ENCODE measurements around the gene ARHGAP20.
A peak's percentile ranks its signal among the peaks of the same experiment; 100 is the strongest.

ARHGAP20 gene

GRCh38 chr11:110711776-110712658 is at the start of gene ARHGAP20:
Gene ARHGAP20 (minus strand): TSS chr11:110712437. CDS start chr11:110712231, 206 bp downstream.
- DNase-seq = peak; percentile 33 to 74

- DNase-seq = no peak
Observed at GRCh38 chr11:110761991-110762390, 49.8 kb upstream of the ARHGAP20 start.

- no peak for DNase-seq
Observed at GRCh38 chr11:110761131-110761530, 48.9 kb upstream of the ARHGAP20 start.

DNA sequence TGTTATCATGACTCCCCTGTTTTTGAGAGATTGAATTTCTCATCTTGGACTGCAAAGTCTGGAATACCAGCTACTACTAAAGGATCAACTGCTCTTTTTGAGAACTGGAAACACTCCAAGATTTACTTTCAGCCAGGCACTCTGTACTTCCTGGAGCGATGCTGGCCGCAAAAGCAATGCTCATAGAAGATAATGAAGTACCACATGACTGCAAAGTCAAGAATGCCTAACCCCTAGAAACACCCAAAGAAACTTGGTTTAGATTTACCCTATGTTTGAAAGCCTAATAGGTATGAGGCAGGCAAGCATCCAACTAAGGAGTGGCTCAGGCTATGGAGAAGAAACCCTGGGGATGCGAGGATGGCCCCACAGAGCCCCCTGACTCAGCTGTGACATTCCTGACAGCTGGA is 47.7 kb upstream of the ARHGAP20 start:
- peak in 1 of 2 experiments; percentile 59 for DNase-seq

GRCh38 chr11:110757962-110758755 is 45.9 kb upstream of the ARHGAP20 start:
- DNase-seq = no peak

DNA sequence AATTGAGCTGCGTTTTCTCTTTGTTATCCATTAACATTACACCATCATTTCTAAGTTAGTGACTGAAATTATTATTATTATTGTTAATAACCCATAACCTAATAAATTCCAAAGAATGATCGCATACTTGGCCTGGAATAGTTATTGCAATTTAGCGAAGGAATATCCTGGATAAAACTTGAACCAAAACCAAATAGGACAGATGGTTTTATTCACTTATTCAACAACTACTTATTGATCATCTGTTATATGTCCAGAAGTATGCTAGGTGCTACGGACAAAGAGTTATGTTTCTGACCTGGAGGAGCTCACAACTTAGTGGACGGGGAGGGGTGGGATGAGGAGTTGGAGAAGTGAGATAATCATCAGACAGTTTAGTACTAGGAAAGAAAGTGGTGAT is 44.8 kb upstream of the ARHGAP20 start:
- DNase-seq = no peak

- no peak for DNase-seq
Observed at GRCh38 chr11:110755941-110756340, 43.7 kb upstream of the ARHGAP20 start.

- no peak for DNase-seq
Observed at GRCh38 chr11:110752890-110753289, 40.7 kb upstream of the ARHGAP20 start.

DNA sequence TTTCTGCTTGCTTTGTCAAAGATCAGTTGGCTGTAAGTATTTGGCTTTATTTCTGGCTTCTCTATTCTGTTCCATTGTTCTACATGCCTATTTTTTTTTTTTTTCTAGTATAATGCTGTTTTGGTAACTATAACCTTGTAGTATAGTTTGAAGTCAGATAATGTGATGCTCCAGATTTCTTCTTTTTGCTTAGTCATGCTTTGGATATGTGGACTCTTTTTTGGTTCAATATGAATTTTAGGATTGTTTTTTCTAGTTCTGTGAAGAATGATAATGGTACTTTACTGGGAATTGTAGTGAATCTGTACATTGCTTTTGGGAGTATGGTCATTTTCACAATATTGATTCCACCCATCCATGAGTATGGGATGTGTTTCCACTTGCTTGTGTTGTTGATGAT is 37.9 kb upstream of the ARHGAP20 start:
- DNase-seq = no peak

- no peak for DNase-seq
Observed at GRCh38 chr11:110747531-110747930, 35.3 kb upstream of the ARHGAP20 start.

DNA sequence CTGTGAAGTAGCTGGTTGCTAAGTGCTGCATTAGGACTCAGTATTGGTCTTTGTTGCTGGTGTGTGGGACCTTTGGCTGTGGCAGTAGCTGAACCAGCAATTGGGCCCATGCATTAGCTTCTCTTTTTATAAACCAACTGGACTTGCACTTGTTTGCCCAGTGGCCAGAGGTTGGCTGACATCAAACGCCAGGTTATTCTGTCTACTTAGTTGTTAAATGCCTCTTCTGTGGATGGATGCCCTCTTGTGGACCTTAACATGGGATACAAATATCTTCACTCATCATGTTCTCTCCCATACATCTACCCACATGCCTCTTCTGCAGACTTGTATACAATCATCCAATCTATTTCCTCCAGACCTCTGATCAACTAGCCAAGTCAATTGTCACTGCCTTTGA is 26.4 kb upstream of the ARHGAP20 start:
- DNase-seq = no peak

DNA sequence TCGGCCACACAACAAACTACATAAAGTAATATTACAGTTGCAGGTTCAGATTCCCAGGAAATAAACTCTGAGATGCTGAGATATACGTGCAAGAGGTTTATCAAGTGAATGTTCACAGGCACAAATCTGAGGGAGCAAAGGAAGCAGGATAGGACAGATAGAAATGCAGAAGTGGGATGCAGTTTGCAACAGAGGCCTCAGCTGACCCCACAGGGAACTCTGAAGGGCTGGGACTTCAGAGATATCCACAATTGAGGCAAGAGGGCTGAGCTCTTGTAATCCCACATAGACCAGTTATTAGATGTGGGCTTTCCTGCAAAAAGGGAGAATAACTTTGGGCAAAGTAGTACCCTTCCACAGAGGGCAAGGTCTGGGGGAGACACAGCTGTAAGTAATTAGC is 25.4 kb upstream of the ARHGAP20 start:
- no peak for DNase-seq

- DNase-seq = no peak
Observed at GRCh38 chr11:110736171-110736553, 23.9 kb upstream of the ARHGAP20 start.

DNA sequence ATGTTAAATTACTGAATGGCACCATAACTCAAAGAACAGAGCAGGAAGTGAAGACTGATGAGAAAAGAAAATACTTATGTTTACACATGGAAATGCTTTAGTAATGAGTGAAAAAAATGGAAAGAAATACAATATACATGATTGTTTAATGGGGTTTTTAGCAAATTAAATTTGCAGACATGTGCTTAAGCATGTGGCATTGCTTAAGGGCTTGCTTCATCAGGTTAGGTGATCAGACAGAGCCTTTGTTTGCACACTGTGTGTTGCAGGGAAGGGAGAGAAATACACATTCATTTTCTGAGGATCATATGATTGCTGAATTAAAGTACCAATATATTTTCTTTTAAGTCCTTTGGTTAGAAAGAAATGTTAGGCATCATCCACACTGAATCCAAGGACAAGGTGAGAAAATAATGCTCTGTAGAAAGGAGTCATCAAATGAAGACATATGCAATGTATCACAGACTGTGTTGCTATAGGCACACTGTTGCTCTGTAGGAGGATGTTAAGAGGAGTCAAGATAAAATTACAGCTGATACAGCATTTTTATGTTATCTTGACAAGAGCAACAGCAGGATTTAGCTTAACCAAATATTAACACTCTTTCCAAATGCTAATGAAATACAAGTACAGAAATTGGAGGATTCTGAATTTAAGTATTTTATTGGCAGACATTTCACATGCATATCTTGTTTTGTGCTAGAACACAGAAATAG is 23.4 kb upstream of the ARHGAP20 start:
- no peak for DNase-seq

- DNase-seq = no peak
Observed at GRCh38 chr11:110734790-110735189, 22.6 kb upstream of the ARHGAP20 start.

DNA sequence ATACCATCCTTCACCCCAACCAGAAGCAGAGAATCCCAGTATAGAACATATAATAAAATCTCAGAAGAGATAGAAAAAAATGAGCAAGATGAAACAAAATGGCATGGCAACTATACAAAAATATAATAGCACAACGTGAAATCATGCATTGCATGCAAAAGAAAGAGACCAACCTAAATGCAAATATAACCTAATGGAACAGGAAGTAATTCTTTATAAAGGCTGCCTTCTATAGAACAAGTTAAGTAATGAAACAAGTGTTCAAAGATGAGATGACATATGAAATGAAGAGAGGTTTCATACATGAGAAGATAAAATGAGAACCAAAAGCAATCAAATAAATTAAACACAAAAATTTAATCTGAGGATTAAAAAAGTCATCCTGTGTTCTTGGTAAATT is 18.5 kb upstream of the ARHGAP20 start:
- DNase-seq = no peak

DNA sequence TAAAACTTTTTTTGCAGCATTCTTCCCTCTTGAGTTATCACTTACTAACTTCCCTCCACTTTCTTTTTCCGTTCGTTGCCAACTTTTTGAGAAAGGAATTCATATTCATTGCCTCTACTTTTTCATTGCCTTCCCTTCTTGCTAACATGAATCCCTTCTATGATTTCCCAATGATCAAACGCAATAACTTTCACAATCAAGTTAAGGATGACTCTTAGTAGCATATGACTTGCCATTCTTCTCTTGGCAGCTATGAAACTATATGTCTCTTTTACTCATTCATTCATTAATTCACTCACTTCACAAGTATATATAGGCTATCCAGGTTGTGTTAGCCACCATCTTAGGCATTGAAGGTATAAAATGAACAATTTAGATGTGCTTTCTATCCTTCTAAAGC is 16.6 kb upstream of the ARHGAP20 start:
- no peak for DNase-seq

- DNase-seq = no peak
Observed at GRCh38 chr11:110728476-110728875, 16.2 kb upstream of the ARHGAP20 start.

- DNase-seq = no peak
Observed at GRCh38 chr11:110724358-110724757, 12.1 kb upstream of the ARHGAP20 start.

DNA sequence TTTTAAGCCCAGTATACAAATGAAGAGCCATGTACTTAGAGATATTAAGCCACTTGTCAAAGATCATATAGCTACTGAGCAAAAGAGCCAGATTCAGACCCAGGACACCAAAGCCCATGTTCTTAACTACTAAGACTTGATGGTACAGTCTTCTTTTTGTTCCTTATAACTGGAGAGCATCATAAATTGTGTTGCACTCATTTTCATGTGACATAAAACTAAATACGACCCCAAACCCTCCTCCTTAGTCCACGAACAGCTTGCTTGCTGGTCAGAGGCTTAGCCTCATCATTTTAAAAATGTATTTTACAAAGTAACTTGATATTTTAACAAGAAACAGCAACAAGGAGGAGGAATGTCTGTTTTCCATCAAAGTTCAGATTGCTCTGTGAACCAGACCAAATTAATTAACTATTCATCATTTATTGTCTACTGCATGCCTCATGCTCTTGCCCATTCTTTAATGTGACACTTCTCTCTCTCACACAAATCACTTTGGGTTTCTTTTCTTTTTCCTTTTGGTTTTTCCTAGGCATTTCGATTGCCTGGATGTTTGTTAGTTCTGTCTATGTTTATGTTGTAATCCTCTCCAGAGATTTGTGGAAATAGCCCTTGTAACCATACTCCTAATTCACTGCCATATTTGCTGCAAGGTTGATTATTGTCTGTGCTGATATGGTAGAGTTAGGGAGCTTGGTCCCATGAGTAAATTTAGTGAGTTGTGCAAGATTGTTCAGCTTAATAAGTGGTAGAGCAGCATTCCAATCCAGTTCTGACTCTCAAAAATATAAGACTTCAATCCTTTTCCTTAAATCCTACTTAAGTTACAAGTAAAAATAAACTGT is 8.4 kb upstream of the ARHGAP20 start:
- no peak for DNase-seq

DNA sequence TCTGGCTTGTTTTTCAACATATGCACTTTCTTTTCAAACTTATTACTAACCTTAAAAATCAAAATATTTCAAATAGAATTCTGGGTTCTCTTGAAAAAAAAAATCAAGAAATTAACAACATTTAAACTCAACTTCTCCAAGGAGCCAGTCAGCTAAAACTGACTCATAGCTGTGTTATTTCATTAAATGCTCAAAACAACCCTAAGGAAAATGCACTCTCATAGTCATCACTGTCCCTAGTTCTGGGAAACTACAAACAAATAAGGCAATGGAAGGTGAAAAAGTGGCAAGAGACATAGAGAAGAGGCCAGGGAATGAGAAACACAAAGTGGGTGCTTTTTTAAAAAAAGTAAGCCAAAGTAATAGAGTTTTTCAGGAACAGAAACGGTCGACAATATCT is 4.1 kb upstream of the ARHGAP20 start:
- DNase-seq = no peak

- no peak for DNase-seq
Observed at GRCh38 chr11:110715541-110715940, 3.3 kb upstream of the ARHGAP20 start.

- no peak for DNase-seq
Observed at GRCh38 chr11:110713449-110713776, 1.2 kb upstream of the ARHGAP20 start.

Data from NCI-H446 (cell line).